KMS-11 (cell line): Measurements from ENCODE around the gene PTGFRN.

Experiments used
- H2AFZ ChIP-seq: fragments of 200-600 bp; sonication (generic); 2 replicates; pipeline ENCODE4 v1.6.1; 2016; ENCODE audit warnings: antibody characterized with exemption, mixed run types, low read depth
- H3K27ac ChIP-seq: fragments of 200-600 bp; sonication (generic); 2 replicates; pipeline ENCODE4 v1.6.1; 2016; ENCODE audit warnings: mild to moderate bottlenecking, mixed run types
- H3K27me3 ChIP-seq: fragments of 200-600 bp; sonication (generic); 2 replicates; pipeline ENCODE4 v1.6.1; 2017; ENCODE audit warnings: mild to moderate bottlenecking, low read depth, mixed run types, moderate library complexity; ENCODE audit not compliant: insufficient read depth
- H3K36me3 ChIP-seq: fragments of 200-600 bp; sonication (generic); 2 replicates; pipeline ENCODE4 v1.6.1; 2017; ENCODE audit warnings: mild to moderate bottlenecking, mixed run types; ENCODE audit not compliant: insufficient read depth
- H3K4me1 ChIP-seq: fragments of 200-600 bp; sonication (generic); 2 replicates; pipeline ENCODE4 v1.6.1; 2016; ENCODE audit warnings: mild to moderate bottlenecking, low read depth, mixed run types; ENCODE audit not compliant: poor library complexity, severe bottlenecking
- H3K4me2 ChIP-seq: fragments of 200-600 bp; sonication (generic); 2 replicates; pipeline ENCODE4 v1.7.0; 2016; ENCODE audit warnings: mild to moderate bottlenecking, mixed run types
- H3K4me3 ChIP-seq: fragments of 200-600 bp; sonication (generic); IDR thresholded peaks from 2 replicates; pipeline ENCODE4 v1.6.1; 2017; ENCODE audit warnings: low read depth, low read length, mixed read lengths; ENCODE audit not compliant: insufficient read depth
- H3K79me2 ChIP-seq: fragments of 200-600 bp; sonication (generic); 2 replicates; pipeline ENCODE4 v1.6.1; 2016; ENCODE audit warnings: low read depth, mixed run types; ENCODE audit not compliant: insufficient read depth
- H3K9ac ChIP-seq: fragments of 200-600 bp; sonication (generic); 2 replicates; pipeline ENCODE4 v1.6.1; 2016; ENCODE audit warnings: mild to moderate bottlenecking, mixed run types
- H4K20me1 ChIP-seq: fragments of 200-600 bp; sonication (generic); 2 replicates; pipeline ENCODE4 v1.6.1; 2016; ENCODE audit warnings: mild to moderate bottlenecking, mixed run types; ENCODE audit not compliant: insufficient read depth
- TF ChIP-seq, protein P1 (sequence below): fragments of 200-600 bp; sonication (generic); conservative IDR thresholded peaks from 2 replicates; pipeline ENCODE4 v1.6.1; 2017; ENCODE audit warnings: low read depth, mild to moderate bottlenecking, antibody characterized with exemption, low read length, moderate library complexity, mixed read lengths

PTGFRN gene

DNA sequence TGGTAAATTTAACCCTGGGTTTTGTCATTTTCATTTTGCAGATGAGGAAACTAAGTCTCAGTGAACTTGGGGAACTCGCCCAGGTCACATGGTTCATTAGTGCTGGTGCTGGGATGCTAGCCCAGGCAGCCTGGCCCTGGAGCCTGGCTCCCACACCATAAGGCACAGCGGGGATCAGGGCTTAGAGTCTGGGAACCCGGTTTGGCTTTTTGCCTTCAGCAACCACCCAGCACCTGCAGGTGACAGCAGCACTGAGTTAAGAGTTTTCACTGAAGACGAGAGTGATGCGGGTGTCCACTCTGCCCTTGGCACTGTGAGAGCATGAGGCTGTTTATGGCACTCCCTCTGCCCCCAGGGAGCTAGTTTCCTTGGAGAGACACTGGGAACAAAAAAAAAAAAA is 73.4 kb downstream of the PTGFRN start:
- no peak overlapping the region for H3K9ac ChIP-seq
- H3K4me1 ChIP-seq: no peaks in the 10 kb centered on the region
- H3K4me3 ChIP-seq: no peak overlapping the region
- no peaks in the 10 kb centered on the region for H3K79me2 ChIP-seq
- H3K36me3 ChIP-seq: no peaks in the 10 kb centered on the region
- H3K27me3 ChIP-seq: no peaks in the 10 kb centered on the region
- TF ChIP-seq, protein P1, sequence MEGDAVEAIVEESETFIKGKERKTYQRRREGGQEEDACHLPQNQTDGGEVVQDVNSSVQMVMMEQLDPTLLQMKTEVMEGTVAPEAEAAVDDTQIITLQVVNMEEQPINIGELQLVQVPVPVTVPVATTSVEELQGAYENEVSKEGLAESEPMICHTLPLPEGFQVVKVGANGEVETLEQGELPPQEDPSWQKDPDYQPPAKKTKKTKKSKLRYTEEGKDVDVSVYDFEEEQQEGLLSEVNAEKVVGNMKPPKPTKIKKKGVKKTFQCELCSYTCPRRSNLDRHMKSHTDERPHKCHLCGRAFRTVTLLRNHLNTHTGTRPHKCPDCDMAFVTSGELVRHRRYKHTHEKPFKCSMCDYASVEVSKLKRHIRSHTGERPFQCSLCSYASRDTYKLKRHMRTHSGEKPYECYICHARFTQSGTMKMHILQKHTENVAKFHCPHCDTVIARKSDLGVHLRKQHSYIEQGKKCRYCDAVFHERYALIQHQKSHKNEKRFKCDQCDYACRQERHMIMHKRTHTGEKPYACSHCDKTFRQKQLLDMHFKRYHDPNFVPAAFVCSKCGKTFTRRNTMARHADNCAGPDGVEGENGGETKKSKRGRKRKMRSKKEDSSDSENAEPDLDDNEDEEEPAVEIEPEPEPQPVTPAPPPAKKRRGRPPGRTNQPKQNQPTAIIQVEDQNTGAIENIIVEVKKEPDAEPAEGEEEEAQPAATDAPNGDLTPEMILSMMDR: no peak
- H4K20me1 ChIP-seq: no peaks in the 10 kb centered on the region
- H2AFZ ChIP-seq: no peak overlapping the region
- no peak overlapping the region for H3K4me2 ChIP-seq
- no peak overlapping the region for H3K27ac ChIP-seq

DNA sequence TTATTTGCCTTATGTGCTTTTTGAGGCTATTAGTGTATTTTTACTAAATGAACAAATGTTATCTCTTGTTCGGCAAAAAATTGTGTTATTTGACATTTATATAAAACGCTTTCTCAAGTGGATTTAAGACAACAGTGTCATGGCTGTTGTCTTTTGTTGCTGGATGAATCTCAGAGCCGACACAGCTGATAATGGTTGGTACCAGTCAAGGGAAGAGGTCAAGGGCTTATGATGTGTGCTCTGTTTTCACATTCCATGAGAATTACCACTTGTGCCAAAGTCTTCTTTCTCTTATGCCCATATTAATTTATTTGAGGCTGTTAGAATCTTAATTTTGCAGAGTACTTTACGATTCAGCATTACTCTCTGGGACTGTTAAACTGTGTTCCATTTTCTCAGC is 74.0 kb downstream of the PTGFRN start:
- Histone ChIP-seq H3K9ac (no peak overlapping the region), H2AFZ (no peak overlapping the region), H3K27ac (no peak overlapping the region), H3K27me3 (no peaks in the 10 kb centered on the region), H3K36me3 (no peaks in the 10 kb centered on the region), H4K20me1 (no peaks in the 10 kb centered on the region), H3K4me2 (no peak overlapping the region), H3K4me1 (no peaks in the 10 kb centered on the region), H3K4me3 (no peak overlapping the region), H3K79me2 (no peaks in the 10 kb centered on the region)
- TF ChIP-seq, protein P1: no peak

DNA sequence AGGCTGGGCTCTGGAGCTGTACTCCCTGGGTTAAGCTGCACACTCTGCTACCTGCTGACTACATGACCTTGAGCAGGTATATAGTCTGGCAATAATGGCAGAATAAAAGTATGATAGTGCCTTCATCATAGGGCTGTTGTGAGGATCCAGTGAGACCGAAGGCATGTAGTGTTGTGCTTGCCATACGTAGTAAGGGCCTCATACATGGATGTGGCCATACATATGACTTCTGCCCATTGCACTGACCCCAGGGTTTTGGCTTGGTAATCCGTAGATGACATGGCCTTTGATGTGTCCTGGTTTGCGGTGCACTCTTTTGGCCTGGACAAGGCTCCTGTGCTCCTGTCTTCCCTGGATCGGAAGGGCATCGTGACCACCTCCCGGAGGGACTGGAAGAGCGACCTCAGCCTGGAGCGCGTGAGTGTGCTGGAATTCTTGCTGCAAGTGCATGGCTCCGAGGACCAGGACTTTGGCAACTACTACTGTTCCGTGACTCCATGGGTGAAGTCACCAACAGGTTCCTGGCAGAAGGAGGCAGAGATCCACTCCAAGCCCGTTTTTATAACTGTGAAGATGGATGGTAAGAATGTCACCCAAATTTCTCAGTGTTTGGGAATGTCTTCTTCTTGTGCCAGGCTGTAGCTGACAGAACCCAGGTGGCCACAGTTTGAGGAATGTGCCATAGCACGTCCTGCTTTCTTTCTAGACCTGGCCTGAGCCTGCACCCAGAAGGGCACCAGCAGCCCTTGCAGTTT is 74.9 kb downstream of the PTGFRN start:
- no peaks in the 10 kb centered on the region for H3K79me2 ChIP-seq
- TF ChIP-seq, protein P1: no peak

DNA sequence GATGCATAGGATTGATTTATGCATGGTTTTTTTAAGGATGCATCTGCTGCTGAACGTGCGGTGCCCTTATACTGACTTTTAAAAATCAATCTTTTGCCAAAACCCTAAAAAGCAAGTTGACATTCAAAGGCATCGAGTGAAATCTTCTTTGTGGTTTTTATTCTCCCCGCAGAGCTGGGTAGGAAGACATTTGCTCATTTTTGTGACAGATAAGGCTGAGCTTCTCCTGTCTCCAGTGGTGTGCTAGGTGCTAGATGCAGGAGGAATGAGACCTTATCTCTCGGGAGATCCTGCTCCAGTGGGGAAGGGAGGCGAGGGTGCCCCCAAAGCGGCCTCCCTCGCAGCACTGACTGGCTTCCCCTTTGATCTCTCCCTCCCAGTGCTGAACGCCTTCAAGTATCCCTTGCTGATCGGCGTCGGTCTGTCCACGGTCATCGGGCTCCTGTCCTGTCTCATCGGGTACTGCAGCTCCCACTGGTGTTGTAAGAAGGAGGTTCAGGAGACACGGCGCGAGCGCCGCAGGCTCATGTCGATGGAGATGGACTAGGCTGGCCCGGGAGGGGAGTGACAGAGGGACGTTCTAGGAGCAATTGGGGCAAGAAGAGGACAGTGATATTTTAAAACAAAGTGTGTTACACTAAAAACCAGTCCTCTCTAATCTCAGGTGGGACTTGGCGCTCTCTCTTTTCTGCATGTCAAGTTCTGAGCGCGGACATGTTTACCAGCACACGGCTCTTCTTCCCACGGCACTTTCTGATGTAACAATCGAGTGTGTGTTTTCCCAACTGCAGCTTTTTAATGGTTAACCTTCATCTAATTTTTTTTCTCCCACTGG is 76.9 kb downstream of the PTGFRN start:
- Histone ChIP-seq H3K4me2 (no peak overlapping the region), H3K27ac (no peak overlapping the region), H3K4me3 (no peak overlapping the region), H3K27me3 (no peaks in the 10 kb centered on the region), H3K79me2 (no peaks in the 10 kb centered on the region), H3K9ac (no peak overlapping the region), H3K4me1 (no peaks in the 10 kb centered on the region), H4K20me1 (no peaks in the 10 kb centered on the region), H3K36me3 (no peaks in the 10 kb centered on the region), H2AFZ (no peak overlapping the region)
- TF ChIP-seq, protein P1: no peak

More for the DNA sequence above, 74.9 kb downstream of the PTGFRN start:
- no peaks in the 10 kb centered on the region for H4K20me1 ChIP-seq
- H3K4me1 ChIP-seq: no peaks in the 10 kb centered on the region
- no peak overlapping the region for H3K27ac ChIP-seq
- no peak overlapping the region for H2AFZ ChIP-seq
- H3K27me3 ChIP-seq: no peaks in the 10 kb centered on the region
- H3K9ac ChIP-seq: no peak overlapping the region
- H3K4me3 ChIP-seq: no peak overlapping the region
- no peak overlapping the region for H3K4me2 ChIP-seq
- H3K36me3 ChIP-seq: no peaks in the 10 kb centered on the region
